Measurements from ENCODE around the gene CCDC27. TPM values are rescaled to one million over a fixed set of nuclear protein-coding genes. Genes with fewer than 3 reads are reported as not detected.

CCDC27 gene
- total and polyA plus RNA-seq, 2 of the 13 experiments (the other 11 are each of a cell fraction or from before 2014, with no cell fraction given) = not detected

DNA sequence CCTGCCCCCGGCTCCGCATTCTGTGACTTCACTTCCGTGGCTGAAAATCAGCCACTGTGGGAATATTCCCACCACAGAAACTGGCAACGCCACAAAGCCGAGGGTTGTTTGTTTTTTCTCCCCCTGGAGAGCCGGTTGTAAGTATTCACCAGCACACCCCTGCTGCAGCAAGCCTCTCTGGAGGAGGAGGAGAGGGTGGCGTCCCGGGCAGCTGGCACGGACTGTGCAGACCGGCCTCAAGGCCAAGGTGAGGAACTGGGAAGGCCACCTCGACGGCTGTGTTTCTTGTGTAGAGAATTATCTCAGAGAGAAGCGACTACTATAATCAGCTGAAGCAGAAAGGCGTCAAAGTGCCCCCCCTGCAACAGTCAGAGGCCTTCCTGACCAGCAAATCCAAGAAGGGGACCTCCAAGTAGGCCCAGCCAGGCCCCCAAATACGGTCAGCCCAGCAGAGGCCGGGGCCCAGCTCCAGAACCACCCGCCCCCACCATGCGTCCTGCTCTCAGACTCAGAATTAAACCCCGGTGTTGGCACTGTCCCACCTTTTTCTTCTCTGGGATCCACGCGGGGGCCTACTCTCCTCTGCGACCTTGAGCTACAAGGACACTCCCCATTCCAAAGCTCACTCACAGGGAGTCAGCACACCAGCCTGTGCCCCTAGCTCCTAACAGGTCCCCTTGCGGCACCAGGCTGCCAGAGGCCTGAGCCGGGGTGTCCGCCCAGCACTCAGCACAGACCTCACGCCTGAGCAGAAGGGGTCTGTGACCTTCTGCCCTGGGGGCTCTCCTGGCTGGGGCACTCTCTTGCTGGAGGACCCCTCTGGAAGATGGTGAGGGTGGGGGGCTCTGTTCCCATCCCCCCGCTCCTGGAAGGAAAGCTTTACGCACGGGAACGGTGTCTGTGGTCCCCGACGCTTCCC, 19.1 kb downstream of the CCDC27 start (continued):
- TF ChIP-seq NONO (IDR thresholded peaks at IDR 0.05) (no peak), NONO (CRISPR knock-in tag; conservative IDR thresholded peaks at IDR 0.05) (0 out of 2 replicates have a peak, but pooled peaks have one; percentile 46), ZNF430 (CRISPR knock-in tag; IDR thresholded peaks at IDR 0.05) (no peak), ZFP1 (CRISPR knock-in tag; IDR thresholded peaks at IDR 0.05) (0 out of 2 replicates have a peak, but pooled peaks have one; percentile 5), ZFX (CRISPR knock-in tag; IDR thresholded peaks at IDR 0.05; ENCODE audit: low read depth) (peak; percentile 79), KDM6A (CRISPR knock-in tag; IDR thresholded peaks at IDR 0.05; ENCODE audit: low read depth) (peak; percentile 45; the same call in 1 of the 2 replicates), ZNF143 (CRISPR knock-in tag; IDR thresholded peaks at IDR 0.05) (peak; percentile 18; the same call in 1 of the 2 replicates), ZNF747 (CRISPR knock-in tag; IDR thresholded peaks at IDR 0.05; ENCODE audit: borderline replicate concordance) (peak; percentile 12), ZNF564 (CRISPR knock-in tag; IDR thresholded peaks at IDR 0.05) (peak; percentile 29; the same call in 1 of the 2 replicates), KLF12 (CRISPR knock-in tag; IDR thresholded peaks at IDR 0.05; ENCODE audit: borderline replicate concordance) (0 out of 2 replicates have a peak, but pooled peaks have one; percentile 55), ZBTB20 (CRISPR knock-in tag; IDR thresholded peaks at IDR 0.05; ENCODE audit: borderline replicate concordance, low read depth) (no peak), YEATS4 (CRISPR knock-in tag; IDR thresholded peaks at IDR 0.05; ENCODE audit: borderline replicate concordance) (peak; percentile 82), KDM2A (CRISPR knock-in tag; IDR thresholded peaks at IDR 0.05; ENCODE audit: borderline replicate concordance, low read depth) (peak; percentile 40; the same call in 1 of the 2 replicates), HOXA7 (CRISPR knock-in tag; IDR thresholded peaks at IDR 0.05) (no peak), SNAPC2 (CRISPR knock-in tag; IDR thresholded peaks at IDR 0.05) (0 out of 2 replicates have a peak, but pooled peaks have one; percentile 17)
- TF ChIP-seq, protein P1, sequence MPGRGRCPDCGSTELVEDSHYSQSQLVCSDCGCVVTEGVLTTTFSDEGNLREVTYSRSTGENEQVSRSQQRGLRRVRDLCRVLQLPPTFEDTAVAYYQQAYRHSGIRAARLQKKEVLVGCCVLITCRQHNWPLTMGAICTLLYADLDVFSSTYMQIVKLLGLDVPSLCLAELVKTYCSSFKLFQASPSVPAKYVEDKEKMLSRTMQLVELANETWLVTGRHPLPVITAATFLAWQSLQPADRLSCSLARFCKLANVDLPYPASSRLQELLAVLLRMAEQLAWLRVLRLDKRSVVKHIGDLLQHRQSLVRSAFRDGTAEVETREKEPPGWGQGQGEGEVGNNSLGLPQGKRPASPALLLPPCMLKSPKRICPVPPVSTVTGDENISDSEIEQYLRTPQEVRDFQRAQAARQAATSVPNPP (CRISPR knock-in tag; IDR thresholded peaks at IDR 0.05) = 0 out of 2 replicates have a peak, but pooled peaks have one; percentile 56
- TF ChIP-seq, protein P2, sequence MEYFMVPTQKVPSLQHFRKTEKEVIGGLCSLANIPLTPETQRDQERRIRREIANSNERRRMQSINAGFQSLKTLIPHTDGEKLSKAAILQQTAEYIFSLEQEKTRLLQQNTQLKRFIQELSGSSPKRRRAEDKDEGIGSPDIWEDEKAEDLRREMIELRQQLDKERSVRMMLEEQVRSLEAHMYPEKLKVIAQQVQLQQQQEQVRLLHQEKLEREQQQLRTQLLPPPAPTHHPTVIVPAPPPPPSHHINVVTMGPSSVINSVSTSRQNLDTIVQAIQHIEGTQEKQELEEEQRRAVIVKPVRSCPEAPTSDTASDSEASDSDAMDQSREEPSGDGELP (IDR thresholded peaks at IDR 0.05; ENCODE audit: borderline replicate concordance, low read depth) = peak; percentile 13; the same call in 1 of the 2 replicates
- TF ChIP-seq, protein P3, sequence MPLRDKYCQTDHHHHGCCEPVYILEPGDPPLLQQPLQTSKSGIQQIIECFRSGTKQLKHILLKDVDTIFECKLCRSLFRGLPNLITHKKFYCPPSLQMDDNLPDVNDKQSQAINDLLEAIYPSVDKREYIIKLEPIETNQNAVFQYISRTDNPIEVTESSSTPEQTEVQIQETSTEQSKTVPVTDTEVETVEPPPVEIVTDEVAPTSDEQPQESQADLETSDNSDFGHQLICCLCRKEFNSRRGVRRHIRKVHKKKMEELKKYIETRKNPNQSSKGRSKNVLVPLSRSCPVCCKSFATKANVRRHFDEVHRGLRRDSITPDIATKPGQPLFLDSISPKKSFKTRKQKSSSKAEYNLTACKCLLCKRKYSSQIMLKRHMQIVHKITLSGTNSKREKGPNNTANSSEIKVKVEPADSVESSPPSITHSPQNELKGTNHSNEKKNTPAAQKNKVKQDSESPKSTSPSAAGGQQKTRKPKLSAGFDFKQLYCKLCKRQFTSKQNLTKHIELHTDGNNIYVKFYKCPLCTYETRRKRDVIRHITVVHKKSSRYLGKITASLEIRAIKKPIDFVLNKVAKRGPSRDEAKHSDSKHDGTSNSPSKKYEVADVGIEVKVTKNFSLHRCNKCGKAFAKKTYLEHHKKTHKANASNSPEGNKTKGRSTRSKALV (CRISPR knock-in tag; IDR thresholded peaks at IDR 0.05) = peak; percentile 71; the same call in 1 of the 2 replicates
- TF ChIP-seq, protein P4, sequence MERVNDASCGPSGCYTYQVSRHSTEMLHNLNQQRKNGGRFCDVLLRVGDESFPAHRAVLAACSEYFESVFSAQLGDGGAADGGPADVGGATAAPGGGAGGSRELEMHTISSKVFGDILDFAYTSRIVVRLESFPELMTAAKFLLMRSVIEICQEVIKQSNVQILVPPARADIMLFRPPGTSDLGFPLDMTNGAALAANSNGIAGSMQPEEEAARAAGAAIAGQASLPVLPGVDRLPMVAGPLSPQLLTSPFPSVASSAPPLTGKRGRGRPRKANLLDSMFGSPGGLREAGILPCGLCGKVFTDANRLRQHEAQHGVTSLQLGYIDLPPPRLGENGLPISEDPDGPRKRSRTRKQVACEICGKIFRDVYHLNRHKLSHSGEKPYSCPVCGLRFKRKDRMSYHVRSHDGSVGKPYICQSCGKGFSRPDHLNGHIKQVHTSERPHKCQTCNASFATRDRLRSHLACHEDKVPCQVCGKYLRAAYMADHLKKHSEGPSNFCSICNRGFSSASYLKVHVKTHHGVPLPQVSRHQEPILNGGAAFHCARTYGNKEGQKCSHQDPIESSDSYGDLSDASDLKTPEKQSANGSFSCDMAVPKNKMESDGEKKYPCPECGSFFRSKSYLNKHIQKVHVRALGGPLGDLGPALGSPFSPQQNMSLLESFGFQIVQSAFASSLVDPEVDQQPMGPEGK (CRISPR knock-in tag; IDR thresholded peaks at IDR 0.05) = peak; percentile 93
